ENCODE measurements around the gene CHCHD1.

DNA sequence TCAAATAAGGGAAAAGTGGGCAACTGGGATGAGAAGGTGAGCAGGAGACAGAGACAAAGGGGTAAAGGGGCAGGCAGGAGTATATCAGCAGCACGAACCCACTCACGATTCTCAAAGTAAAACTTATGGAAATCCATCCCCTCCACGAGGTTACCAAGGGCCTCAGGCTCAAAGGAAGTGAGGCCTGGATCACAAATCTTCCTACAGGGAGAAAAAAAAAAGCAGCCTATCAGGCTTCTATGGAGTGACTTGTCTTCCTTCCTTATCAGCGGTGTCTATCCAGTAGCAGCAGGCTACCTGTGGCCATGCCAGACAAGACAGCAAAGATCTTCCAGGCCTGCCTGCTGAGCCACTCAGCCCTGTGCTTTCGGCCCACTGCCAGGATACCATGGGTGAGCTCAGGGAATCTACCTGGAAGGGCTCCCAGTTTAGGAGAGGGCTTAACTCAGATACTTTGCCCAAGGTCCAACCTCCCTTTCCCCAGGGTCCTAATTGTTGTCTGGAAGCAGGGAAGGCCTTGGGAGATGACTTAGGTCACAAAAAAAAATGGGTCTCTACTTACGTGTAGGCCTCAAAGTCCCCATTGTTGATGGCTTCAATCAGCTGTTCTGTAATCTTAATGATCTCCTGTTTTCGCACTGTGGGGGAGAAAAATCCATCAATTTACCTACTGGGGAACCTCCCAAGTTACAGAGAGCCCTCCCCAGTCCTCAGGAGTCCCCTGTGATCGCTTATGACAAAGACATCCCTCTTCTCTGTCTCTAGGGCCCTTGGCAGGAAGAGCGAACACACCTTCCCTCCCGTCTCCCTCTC lies 35.3 kb downstream of the CHCHD1 start:
- TF ChIP-seq EZH2phosphoT487 (IDR thresholded peaks at IDR 0.05; ENCODE audit: borderline replicate concordance) (no peak), CTCF (conservative IDR thresholded peaks at IDR 0.05; ENCODE audit: low read length) (no peak)

All from Loucy (cell line).